Neural cell (in vitro differentiated cells): ENCODE measurements around the gene DUS2. TPM values are rescaled to one million over a fixed set of nuclear protein-coding genes. Genes with fewer than 3 reads are reported as not detected.

ENCODE experiments used
- H2AFZ ChIP-seq: fragments of 200-600, 300-800 bp; sonication (generic), shearing (Covaris generic); 2 replicates; pipeline ENCODE4 v1.6.0; 2014; ENCODE audit warnings: low read depth, mild to moderate bottlenecking, antibody characterized with exemption, low read length, moderate library complexity
- H3F3A ChIP-seq: fragments of 200-600 bp; shearing (Covaris generic); 2 replicates; pipeline ENCODE4 v1.6.1; 2016; ENCODE audit warnings: mild to moderate bottlenecking, moderate library complexity, mixed read lengths, antibody characterized with exemption, low read length; ENCODE audit not compliant: insufficient read depth, poor library complexity, severe bottlenecking
- H3K27ac ChIP-seq: fragments of 200-600, 300-800 bp; sonication (generic), shearing (Covaris generic); 2 replicates; pipeline ENCODE4 v1.5.1; 2014; ENCODE audit warnings: mild to moderate bottlenecking, low read length, moderate library complexity
- H3K27me3 ChIP-seq: fragments of 300-800, 200-600 bp; sonication (generic), shearing (Covaris generic); 2 replicates; pipeline ENCODE4 v1.6.0; 2014; ENCODE audit warnings: mild to moderate bottlenecking, low read depth, low read length, moderate library complexity; ENCODE audit not compliant: insufficient read depth
- H3K36me3 ChIP-seq: fragments of 300-800, 200-600 bp; sonication (generic), shearing (Covaris generic); 2 replicates; pipeline ENCODE4 v1.5.1; 2014; ENCODE audit warnings: mild to moderate bottlenecking, antibody characterized with exemption, low read length, moderate library complexity; ENCODE audit not compliant: insufficient read depth
- H3K4me2 ChIP-seq: fragments of 300-800, 200-600 bp; sonication (generic), shearing (Covaris generic); 2 replicates; pipeline ENCODE4 v1.6.0; 2014; ENCODE audit warnings: mild to moderate bottlenecking, low read length
- H3K4me3 ChIP-seq: fragments of 300-800, 200-600 bp; sonication (generic), shearing (Covaris generic); 2 replicates; pipeline ENCODE4 v1.5.1; 2014; ENCODE audit warnings: mild to moderate bottlenecking, low read length, moderate library complexity
- H3K79me2 ChIP-seq: fragments of 200-600 bp; shearing (Covaris generic); replicated peaks from 2 replicates; pipeline ENCODE4 v1.6.0; 2014; ENCODE audit warnings: mild to moderate bottlenecking, low read length, moderate library complexity; ENCODE audit not compliant: insufficient read depth
- H3K9ac ChIP-seq: fragments of 300-800, 200-600 bp; sonication (generic), shearing (Covaris generic); 2 replicates; pipeline ENCODE4 v1.6.1; 2016; ENCODE audit warnings: mild to moderate bottlenecking, low read length, mixed read lengths
- H3K9me2 ChIP-seq: fragments of 200-600 bp; shearing (Covaris generic); 2 replicates; pipeline ENCODE4 v1.6.1; 2016; ENCODE audit warnings: mild to moderate bottlenecking, low read length, mixed read lengths; ENCODE audit not compliant: insufficient read depth
- H3K9me3 ChIP-seq: fragments of 200-600, 300-800 bp; sonication (generic), shearing (Covaris generic); 2 replicates; pipeline ENCODE4 v1.6.1; 2016; ENCODE audit warnings: mild to moderate bottlenecking, mixed run types, low read length, moderate library complexity, mixed read lengths
- H4K20me1 ChIP-seq: fragments of 200-600 bp; shearing (Covaris generic); 2 replicates; pipeline ENCODE4 v1.6.1; 2016; ENCODE audit warnings: mild to moderate bottlenecking, mixed run types; ENCODE audit not compliant: insufficient read depth
- EP300 ChIP-seq: fragments of 450-650 bp; conservative IDR thresholded peaks from 2 replicates; pipeline ENCODE4 v1.6.1; 2014; ENCODE audit warnings: antibody characterized with exemption, mild to moderate bottlenecking, moderate library complexity; ENCODE audit not compliant: poor library complexity, severe bottlenecking
- EZH2 ChIP-seq: fragments of 200-600, 300-800 bp; shearing (Covaris generic), sonication (generic); IDR thresholded peaks from 2 replicates; pipeline ENCODE4 v1.6.1; 2014; ENCODE audit warnings: antibody characterized with exemption, low read length, borderline replicate concordance, mild to moderate bottlenecking; ENCODE audit not compliant: insufficient read depth, poor library complexity, severe bottlenecking
- MXI1 ChIP-seq: fragments of 450-650 bp; conservative IDR thresholded peaks from 2 replicates; pipeline ENCODE4 v1.6.1; 2014; ENCODE audit warnings: antibody characterized with exemption, mild to moderate bottlenecking; ENCODE audit not compliant: poor library complexity, severe bottlenecking
- POLR2AphosphoS5 ChIP-seq: IDR thresholded peaks from 2 replicates; pipeline ENCODE4 v1.6.1; 2012
- RAD21 ChIP-seq: fragments of 450-650 bp; conservative IDR thresholded peaks from 2 replicates; pipeline ENCODE4 v1.6.1; 2014; ENCODE audit warnings: antibody characterized with exemption, mild to moderate bottlenecking, moderate library complexity
- SMC3 ChIP-seq: fragments of 450-650 bp; conservative IDR thresholded peaks from 2 replicates; pipeline ENCODE4 v1.6.1; 2014; ENCODE audit warnings: antibody characterized with exemption, mild to moderate bottlenecking, moderate library complexity; ENCODE audit not compliant: poor library complexity
- TAF1 ChIP-seq: IDR thresholded peaks from 2 replicates; pipeline ENCODE4 v1.6.1; 2012; ENCODE audit warnings: low read depth
- polyA plus RNA-seq: library from polyadenylated mRNA; depleted of rRNA; stranded (reverse); fragments of >200 nt; gene quantifications from 2 replicates; pipeline ENCODE4 v1.2.3, GENCODE V29; 2014
- TF ChIP-seq, protein P1 (sequence below): fragments of 450-650 bp; IDR thresholded peaks from 2 replicates; pipeline ENCODE4 v1.5.1; 2014; ENCODE audit warnings: antibody characterized with exemption, mild to moderate bottlenecking, moderate library complexity; ENCODE audit not compliant: poor library complexity, severe bottlenecking
- TF ChIP-seq, protein P2 (sequence below): IDR thresholded peaks from 2 replicates; pipeline ENCODE4 v1.6.1; 2012; ENCODE audit warnings: borderline replicate concordance

Gene DUS2
- polyA plus RNA-seq, 1 donor from 2014 or later, result 22.4 TPM

- H3K4me3 ChIP-seq, result no peak overlapping the region
- no peak overlapping the region for H2AFZ ChIP-seq
- no peaks in the 10 kb centered on the region for H3K9me3 ChIP-seq
- no peaks in the 10 kb centered on the region for H3F3A ChIP-seq
- no peak for TF ChIP-seq RAD21
- TF ChIP-seq MXI1, result no peak
- no peak for TF ChIP-seq EP300
- no peak for TF ChIP-seq TAF1
- no peak for TF ChIP-seq EZH2
- TF ChIP-seq, protein P1, sequence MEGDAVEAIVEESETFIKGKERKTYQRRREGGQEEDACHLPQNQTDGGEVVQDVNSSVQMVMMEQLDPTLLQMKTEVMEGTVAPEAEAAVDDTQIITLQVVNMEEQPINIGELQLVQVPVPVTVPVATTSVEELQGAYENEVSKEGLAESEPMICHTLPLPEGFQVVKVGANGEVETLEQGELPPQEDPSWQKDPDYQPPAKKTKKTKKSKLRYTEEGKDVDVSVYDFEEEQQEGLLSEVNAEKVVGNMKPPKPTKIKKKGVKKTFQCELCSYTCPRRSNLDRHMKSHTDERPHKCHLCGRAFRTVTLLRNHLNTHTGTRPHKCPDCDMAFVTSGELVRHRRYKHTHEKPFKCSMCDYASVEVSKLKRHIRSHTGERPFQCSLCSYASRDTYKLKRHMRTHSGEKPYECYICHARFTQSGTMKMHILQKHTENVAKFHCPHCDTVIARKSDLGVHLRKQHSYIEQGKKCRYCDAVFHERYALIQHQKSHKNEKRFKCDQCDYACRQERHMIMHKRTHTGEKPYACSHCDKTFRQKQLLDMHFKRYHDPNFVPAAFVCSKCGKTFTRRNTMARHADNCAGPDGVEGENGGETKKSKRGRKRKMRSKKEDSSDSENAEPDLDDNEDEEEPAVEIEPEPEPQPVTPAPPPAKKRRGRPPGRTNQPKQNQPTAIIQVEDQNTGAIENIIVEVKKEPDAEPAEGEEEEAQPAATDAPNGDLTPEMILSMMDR, result no peak
- TF ChIP-seq POLR2AphosphoS5, result no peak
- no peak for TF ChIP-seq SMC3
- TF ChIP-seq, protein P2, sequence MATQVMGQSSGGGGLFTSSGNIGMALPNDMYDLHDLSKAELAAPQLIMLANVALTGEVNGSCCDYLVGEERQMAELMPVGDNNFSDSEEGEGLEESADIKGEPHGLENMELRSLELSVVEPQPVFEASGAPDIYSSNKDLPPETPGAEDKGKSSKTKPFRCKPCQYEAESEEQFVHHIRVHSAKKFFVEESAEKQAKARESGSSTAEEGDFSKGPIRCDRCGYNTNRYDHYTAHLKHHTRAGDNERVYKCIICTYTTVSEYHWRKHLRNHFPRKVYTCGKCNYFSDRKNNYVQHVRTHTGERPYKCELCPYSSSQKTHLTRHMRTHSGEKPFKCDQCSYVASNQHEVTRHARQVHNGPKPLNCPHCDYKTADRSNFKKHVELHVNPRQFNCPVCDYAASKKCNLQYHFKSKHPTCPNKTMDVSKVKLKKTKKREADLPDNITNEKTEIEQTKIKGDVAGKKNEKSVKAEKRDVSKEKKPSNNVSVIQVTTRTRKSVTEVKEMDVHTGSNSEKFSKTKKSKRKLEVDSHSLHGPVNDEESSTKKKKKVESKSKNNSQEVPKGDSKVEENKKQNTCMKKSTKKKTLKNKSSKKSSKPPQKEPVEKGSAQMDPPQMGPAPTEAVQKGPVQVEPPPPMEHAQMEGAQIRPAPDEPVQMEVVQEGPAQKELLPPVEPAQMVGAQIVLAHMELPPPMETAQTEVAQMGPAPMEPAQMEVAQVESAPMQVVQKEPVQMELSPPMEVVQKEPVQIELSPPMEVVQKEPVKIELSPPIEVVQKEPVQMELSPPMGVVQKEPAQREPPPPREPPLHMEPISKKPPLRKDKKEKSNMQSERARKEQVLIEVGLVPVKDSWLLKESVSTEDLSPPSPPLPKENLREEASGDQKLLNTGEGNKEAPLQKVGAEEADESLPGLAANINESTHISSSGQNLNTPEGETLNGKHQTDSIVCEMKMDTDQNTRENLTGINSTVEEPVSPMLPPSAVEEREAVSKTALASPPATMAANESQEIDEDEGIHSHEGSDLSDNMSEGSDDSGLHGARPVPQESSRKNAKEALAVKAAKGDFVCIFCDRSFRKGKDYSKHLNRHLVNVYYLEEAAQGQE, result no peak
- H3K9ac ChIP-seq, result no peak overlapping the region
- H3K27me3 ChIP-seq, result no peaks in the 10 kb centered on the region
- no peak overlapping the region for H3K27ac ChIP-seq
- H3K36me3 ChIP-seq, result no peaks in the 10 kb centered on the region
- no peaks in the 10 kb centered on the region for H4K20me1 ChIP-seq
- H3K9me2 ChIP-seq, result no peaks in the 10 kb centered on the region
- H3K79me2 ChIP-seq, result no peaks in the 10 kb centered on the region
- H3K4me2 ChIP-seq, result no peak overlapping the region
These were observed 23.0 kb downstream of the DUS2 start for GRCh38 chr16:68046106-68046505.

DNA sequence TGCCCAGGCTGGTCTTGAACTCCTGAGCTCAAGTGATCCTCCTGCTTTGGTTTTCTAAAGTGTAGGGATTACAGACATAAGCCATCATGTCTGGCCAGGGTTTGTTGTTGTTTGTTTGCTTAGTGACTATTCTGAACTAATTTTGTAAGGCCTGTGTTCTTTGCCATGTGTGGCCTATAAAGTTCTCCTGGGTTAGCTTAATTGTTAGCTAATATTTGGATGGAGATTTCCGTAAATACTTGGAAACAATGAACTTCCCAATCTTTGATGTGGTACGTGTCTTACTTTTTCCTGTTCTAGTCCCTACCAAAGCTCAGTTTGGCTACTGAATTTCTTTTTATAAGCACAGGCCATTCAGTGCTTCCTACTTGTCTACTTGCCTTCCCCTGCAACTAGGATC, 24.9 kb downstream of the DUS2 start:
- TF ChIP-seq EZH2 (no peak), EP300 (no peak), RAD21 (no peak), TAF1 (no peak)
- TF ChIP-seq, protein P2, result no peak
- Histone ChIP-seq H3K9ac (no peak overlapping the region), H2AFZ (no peak overlapping the region), H3F3A (no peaks in the 10 kb centered on the region), H3K27me3 (no peaks in the 10 kb centered on the region), H3K9me2 (no peaks in the 10 kb centered on the region), H4K20me1 (no peaks in the 10 kb centered on the region), H3K36me3 (no peaks in the 10 kb centered on the region), H3K9me3 (no peaks in the 10 kb centered on the region), H3K4me2 (no peak overlapping the region), H3K79me2 (no peaks in the 10 kb centered on the region), H3K4me3 (no peak overlapping the region), H3K27ac (no peak overlapping the region)
